LHCN-M2 (cell line): ENCODE results near the gene OLFM1. TPM values are rescaled to one million over a fixed set of nuclear protein-coding genes. Genes with fewer than 3 reads are reported as not detected.
"Not testable (repeated sequence)": the region's sequence is repeated elsewhere in the genome, so short reads cannot be mapped to it uniquely, and the experiment has no call there.

Experiments
- DNase-seq: peaks from one replicate; pipeline ENCODE4 v3.0.0-alpha.2; 2012; ENCODE audit warnings: low read depth
- total RNA-seq: library from RNA; depleted of rRNA; stranded (reverse); fragments of >200 nt; gene quantifications from 2 replicates; pipeline ENCODE4 v1.2.3, GENCODE V29; 2014

The OLFM1 gene
- total RNA-seq, 1 experiment from 2014 or later: not detected

DNA sequence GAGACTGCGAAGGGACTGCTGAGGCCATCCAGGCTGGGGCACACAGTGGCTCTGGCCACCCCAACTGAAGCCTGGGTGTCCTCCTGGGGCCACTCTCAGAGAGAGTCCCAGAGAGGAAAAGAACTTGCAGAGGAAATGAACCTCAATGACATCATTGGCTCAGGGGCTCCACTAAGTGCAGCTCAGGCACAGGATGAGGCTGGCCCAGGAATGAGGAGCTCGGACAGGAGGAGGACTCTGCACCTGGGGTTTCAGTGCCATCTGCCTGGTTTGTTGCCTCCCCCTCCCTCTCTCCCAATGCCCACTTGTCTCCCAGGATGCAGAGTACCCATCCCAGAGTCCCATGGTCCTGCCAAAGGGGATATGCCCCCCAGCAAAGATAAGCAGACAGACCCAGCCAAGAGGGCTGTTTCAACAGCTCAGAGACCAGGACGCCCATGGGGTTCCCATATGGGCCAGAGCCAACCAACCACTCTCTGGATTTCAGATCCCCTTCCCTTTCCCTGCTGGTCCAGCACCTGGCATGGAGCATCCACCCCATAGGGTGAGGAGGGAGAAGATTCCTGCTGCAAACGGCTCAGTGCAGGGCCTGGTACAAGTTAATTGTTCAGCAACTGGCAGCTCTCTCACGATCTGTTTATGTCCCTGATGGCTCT lies 26.9 kb upstream of the OLFM1 start:
- no peak for DNase-seq

DNA sequence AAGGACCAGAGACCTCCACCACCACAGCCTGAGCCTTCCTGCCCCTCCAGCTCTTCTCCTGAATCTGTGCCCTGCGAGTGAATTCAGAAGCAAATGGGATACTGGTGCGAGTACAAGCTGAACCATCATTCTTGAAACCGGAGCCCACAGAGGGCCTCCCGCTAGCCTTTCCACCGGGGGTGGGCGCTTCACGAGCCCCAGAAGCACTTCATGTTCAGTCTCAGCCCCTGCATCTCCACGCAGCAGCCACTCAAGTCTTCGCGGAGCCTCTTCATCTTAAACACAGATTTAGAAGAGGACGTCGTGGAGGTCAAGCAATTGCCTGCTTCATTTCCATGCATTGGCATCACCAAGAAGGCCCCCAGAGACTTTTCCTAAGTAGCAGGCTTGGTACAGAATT lies 26.0 kb upstream of the OLFM1 start:
- DNase-seq: no peak

DNA sequence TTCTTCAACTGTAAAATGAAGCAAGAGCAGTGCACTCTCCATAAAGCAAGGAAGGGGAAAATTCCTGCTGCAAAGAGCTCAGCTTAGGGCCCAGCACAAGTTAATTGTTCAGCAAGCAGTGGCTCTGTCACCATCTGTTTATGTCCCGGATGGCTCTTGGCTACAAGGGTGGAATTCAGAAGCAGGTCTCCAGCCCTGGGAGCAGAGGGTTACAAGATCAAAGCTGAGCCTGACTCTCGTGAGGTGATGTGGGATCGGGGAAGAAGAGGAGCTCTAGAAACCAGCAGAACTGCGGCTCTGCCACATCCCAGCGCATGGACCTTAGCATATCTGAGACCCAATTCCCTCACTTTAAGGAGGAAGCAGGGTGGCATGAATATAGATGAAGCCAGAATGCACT lies 25.2 kb upstream of the OLFM1 start:
- DNase-seq: no peak

DNA sequence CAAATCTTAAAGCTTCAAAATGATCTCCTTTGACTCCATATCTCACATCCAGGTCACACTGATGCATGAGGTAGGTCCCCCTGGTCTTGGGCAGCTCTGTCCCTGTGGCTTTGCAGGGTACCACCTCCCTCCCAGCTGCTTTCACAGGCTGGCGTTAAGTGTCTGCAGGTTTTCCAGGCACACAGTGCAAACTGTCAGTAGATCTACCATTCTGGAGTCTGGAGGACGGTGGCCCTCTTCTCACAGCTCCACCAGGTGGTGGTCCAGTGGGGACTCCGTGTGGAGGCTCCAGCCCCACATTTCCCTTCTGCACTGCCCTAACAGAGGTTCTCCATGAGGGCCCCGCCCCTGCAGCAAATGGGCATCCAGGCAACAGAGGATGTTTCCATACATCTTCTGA lies 24.0 kb upstream of the OLFM1 start:
- not testable (repeated sequence) for DNase-seq

DNA sequence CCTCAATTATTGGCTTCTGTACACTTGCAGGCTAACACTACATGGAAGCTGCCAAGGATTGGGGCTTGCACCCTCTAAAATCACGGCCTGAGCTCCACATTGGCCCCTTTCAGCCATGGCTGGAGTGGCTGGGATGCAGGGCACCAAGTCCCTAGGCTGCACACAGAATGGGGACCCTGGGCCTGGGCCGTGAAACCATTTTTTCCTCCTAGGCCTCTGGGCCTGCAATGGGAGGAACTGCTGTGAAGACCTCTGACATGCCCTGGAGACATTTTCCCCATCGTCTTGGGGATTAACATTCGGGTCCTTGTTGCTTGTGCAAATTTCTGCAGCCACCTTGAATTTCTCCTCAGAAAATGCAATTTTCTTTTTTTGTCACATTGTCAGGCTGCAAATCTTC lies 23.6 kb upstream of the OLFM1 start:
- not testable (repeated sequence) for DNase-seq

DNA sequence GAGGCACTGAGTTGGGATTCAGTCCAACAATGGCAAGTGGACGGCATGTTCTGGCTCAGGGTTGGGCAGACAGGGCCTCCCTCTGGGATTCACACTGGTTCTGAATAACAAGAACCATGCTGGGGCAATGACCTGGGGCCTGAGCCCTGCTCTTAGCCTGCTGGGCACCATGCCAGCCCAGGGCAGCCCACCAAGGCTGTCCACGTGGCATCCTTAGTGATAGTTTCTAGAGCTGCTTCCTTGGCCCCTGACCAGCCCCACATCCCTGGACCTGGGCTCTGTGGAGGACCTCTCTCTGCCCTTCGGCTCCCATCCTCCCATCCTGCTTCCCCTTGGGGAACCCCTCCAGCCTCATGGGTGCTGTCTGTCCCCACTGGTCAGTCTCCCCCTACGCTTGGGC lies 22.3 kb upstream of the OLFM1 start:
- DNase-seq: no peak

DNA sequence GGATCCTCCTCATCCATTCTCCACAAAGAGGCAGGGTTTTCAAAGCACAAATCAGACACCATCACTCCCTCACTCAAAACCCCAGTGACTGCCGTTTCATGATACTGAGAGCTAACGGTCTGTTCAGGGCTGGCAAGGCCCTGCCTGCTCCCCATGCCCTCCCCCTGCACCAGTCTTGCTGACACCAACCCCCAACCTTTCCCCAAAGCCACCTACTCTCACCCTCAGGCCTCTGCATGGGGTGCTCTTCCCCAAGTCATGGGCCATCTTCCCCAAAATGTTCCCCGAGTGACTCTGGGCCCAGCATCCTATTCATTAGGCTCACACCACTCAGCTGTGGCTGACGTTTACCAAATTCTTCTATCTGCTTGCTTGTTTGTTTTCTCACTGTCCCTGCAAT lies 21.7 kb upstream of the OLFM1 start:
- DNase-seq: no peak

DNA sequence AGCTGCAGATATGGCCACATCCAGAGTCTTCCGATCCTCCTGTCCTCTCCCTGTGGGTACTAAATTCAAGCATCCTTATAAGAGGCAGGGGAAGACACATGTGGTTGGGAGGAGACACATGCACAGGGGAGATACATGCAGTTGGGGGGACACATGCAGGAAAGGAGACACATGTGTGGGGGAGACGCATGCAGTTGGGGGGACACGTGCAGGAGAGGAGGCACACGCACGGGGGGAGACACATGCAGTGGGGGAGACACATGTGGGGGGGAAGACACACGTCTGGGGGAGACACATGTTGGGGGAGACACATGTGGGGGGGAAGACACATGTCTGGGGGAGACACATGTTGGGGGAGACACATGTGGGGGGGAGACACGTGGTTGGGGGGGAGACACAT lies 21.2 kb upstream of the OLFM1 start:
- DNase-seq: no peak

DNA sequence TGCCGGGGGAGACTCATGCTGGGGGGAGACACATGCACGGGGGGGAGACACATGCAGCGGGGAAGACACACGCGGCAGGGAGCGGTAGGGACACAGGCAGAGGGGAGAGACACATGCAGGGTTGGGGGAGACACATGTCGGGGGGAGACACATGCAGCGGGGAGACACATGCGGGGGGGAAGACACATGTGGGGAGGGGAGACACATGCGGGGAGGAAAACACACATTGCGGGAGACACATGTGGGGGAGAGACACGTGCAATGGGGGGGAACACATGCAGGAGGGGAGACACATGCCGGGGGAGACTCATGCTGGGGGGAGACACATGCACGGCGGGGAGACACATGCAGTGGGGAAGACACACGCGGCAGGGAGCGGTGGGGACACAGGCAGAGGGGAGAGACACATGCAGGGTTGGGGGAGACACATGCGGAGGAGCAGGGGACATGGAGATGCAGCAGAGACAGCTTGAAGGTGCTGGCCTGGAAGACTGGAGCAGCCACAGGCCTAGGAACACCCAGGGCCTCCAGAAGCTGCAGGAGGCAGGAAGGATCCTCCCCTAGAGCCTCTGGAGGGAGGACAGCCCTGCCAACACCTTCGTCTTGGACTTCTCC lies 20.3 kb upstream of the OLFM1 start:
- no peak for DNase-seq

DNA sequence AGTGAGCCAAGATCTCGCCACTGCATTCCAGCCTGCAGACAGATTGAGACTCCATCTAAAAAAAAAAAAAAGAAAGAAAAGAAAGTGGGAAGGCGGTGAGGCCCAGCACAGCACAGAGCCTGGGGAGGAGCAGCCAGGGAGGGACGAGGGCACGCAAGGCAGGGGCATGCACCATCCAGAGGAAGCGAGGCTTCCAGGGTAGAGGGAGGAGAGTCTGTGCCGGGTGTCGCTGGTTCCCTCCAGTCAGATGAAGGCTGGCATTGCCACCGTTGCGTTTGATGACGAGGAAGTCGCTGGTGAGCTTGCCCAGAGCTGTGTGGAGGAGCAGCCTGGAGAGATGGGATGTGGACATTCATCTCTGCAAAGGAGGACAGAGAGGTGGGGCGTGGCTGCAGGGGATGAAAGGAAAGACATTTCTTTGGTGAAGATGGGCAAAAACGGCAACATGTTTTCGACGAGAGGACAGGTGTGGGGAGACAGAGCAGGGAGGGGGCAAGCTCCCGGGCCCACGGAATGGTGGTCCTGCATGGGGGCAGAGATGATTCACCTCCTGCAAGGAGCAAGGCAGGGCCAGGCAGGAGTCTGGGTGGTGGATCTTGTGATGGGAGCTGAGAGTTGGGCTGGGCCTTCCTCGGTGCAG lies 18.6 kb upstream of the OLFM1 start:
- DNase-seq: no peak

DNA sequence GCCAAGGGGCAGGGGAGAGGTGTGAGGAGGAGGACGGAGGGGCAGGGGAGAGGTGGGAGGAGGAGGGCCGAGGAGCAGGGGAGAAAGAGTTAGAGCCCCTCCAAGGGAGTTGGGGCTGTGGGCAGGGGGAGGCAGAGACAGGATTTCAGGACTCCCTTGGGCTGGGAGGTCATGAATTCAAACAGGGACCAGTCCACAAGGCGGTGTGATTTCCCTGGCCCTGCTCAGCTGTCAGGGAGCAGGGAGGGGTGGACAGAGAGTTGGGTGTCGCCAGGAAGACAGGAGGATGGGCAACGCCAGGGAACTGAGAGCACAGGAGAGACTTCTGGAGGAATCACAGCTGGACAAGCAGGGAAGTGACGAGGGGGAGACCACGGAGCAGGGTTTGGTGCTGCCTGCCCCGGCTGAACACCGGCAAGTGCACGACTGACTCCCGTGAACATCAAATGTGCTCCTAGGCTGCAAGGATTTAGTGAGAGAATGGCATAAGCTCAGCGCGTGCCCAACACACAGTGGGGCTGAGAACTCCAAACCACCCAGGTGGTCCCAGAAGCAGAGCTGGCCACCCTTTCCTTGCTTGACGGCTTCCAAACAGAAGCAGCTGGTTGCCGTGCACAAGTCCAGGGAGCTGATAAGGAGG lies 17.8 kb upstream of the OLFM1 start:
- no peak for DNase-seq

DNA sequence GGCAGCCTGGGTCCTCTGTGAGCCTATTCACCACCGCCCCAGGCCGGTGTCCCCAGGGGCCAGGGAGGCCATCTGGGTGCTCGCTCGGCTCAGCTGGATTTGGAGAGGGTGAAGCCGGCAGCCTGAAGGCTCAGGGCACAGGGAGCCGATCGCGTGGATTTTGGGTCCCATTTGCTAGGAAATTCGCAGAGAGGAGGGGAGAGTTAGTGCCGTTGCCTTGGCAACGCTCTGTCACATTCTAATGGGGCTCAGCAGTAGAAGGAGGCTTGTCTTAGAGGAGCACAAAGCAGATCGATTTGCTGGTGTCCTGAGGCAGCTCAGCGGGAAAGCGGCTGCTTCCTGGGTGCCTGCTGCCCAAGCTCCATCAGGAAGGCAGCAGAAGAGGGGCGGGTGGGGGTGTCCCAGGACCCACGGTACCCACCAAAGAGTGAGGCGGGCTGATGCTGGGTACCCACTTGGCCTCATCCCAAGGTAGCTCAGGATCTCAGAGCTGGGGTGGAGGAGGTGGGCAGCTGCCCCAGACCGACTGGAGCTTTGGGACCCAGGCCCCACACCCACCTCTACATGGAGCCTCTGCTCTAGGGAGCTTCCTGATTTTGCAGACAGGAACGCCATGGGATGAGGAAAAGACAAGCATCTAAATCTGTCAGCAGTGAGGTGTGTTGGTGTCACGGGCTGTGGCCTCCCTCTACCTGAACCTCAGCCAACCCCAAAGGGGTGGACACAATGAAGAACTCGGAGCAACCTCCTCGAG lies 17.1 kb upstream of the OLFM1 start:
- no peak for DNase-seq

DNA sequence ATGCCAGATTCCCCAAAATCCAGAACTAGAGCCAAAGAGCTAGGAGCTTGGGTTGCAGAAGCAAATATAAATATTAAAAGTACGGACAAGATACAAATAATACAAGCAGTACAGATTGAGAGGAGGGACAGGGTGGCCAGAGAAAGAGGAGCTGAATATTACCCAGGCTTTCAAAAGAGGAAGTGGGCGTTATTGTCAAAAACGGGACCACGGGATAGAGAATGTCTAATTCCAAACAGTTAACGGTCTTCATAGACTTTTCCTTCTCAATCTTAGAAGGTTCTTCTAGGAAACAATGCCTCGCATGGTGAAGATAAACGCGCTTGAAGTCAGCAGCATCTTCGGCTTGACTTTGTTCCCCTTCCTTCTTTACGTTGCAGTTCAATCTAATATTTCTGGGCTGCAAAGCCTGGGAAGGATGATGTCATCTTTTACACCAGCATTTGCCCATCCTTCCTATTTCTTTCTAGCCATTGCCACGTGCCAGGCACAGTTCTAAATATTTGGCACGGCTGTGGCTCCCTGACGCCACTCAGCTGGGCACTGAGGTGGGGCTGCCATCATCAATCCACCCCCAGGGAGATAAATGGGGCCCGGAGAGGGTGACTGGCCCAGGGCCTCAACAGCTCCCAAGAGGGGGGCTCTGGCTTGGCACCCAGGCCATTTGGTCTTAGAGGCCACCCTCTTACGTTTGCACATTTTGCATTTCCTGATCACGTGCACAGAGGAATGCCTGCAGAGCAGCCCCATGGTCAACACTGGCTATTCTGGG lies 16.3 kb upstream of the OLFM1 start:
- DNase-seq: no peak

DNA sequence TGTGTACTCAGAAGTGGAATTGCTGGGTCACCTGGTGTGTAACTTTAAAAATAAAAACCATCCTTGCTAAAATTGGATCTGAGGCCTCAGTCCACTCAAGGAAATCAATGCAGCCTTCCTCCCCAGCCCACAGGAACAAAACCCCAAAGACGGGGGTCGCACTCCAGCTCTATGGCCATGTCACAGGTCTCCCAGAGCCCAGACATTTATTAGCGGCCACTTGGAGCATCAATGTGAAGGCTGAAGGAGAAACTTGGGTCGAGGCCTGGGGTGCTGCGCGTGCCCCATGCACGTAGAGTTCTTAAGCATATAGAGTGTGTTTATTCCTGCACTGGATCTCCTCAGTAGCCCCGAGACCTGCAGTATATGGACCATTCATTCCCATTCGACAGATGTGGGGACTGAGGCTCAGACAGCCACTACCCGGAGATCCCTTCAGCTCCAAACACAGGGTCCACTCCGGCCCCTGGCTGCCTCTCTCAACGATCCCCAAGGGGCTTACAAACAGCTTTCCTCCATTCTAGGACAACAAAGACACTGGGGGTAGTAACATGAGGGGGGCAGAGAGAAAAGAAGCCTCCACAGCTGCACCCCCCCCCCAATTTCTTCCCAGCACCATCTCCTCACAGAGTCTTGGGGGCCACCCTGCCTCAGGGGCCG lies 14.3 kb upstream of the OLFM1 start:
- no peak for DNase-seq

DNA sequence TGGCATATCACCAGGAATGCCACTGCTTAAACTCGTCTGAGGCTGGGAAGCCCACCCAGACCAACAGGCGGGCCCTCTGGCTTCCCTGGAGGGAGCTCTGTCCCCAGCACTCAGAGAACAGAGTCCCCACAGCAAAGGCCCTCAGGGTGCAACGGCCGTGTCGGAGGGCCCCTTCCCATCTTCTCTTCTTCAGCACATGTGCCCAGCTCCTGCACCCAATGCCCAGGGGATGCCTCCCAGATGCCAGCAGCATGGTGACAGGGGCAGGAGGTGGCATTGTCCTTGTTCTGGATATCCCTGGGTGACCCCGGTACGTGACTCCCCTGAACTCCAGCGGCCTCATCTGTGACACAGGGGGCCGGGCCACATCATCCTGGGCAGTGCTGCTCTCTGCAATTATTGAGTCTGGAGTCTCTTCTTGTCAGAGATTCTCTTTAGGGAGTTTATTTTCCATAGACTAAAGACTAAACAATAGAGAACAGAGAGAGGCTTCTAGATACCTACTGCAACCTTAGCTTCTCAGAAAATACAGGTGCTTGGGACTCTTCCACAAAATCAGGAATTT lies 13.6 kb upstream of the OLFM1 start:
- DNase-seq: no peak

DNA sequence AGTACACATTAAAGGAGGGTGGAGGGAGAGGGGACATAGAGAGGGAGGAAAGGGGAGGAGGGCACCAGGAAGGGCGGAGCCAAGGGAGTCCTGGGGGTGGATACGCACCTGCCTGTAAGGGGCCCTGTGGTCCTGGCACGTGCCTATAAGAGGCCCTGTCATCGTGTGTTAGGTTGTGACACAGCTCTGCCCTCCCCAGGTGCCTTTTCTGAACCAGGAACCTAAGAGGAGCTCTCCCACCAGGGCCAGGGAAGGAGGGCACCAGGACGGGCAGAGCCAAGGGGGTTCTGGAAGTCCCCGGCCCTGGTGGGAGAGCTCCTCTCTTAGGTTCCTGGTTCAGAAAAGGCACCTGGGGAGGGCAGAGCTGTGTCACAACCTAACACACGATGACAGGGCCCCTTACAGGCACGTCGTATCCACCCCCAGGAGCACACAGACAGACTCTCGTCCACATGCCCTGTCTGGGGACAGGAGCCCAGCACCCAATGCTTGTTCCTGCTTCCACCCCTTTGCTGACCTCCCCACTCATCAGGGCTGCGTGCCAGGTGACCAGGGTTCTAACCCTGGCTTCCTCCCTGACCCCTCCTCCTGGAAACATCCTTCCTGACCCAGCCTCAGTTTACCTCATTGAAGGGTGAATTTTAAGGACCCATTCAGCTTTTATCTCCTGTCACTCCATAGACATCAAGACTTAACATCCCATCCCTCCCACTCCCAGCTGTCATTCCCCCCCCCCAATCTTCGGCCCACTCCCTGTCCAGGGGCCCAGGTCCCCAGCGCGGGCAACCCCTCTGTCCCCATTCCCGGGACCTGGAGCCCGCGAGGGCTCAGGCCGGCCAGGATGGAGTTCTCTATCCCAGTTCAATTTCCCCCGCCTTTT lies 12.9 kb upstream of the OLFM1 start:
- DNase-seq: no peak

DNA sequence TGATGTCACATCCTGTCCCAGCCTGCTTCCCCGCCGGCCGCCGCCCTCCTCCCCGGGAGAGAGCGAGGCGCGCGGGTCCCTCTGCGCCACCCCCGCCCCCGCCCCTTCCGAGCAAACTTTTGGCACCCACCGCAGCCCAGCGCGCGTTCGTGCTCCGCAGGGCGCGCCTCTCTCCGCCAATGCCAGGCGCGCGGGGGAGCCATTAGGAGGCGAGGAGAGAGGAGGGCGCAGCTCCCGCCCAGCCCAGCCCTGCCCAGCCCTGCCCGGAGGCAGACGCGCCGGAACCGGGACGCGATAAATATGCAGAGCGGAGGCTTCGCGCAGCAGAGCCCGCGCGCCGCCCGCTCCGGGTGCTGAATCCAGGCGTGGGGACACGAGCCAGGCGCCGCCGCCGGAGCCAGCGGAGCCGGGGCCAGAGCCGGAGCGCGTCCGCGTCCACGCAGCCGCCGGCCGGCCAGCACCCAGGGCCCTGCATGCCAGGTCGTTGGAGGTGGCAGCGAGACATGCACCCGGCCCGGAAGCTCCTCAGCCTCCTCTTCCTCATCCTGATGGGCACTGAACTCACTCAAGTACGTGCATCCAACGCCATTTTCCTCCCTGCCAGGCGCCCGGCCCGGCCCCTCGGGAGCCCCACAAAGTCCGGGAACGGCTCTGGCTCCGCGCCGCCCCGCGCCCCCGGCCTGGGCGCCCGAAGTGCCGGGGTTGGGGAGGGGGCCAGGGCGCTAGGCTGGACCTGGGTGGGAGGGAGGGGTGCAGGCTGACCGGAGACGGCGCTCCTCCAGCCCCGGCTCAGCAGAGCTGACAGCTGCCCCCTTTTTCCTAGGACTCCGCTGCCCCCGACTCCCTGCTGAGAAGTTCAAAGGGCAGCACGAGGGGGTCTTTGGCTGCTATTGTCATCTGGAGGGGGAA lies 12.0 kb upstream of the OLFM1 start:
- DNase-seq: no peak

DNA sequence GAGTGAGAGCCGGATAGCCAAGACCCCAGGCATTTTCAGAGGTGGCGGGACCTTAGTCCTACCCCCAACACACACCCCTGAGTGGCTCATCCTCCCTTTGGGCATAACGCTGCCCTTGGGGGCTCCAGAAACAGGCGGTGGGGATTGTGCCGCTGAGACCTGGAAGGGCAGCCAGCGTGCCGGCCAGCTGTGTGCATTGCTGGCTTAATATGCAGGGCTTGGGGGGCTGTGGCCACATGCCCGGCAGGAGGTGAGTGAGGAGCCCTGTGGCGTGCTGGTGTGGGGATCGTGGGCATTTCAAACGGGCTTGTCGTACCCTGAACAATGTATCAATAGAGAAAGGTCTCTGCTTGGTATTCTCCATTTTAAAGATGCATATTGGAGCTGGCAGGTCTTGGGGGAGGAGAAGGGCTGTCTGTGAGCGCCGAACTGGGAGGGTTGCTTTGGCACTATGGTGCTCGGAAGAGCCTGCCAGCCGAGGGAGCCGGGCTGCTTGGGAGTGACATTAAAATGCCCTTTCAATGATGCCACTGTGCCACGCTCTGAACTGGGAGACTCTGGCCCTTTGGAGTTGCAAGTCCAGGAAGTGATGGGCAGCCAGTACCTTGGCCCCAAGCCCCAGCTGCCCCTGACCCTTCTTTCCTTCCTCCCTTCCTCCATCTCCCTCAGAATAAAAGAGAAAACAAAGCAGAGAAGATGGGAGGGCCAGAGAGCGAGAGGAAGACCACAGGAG lies 11.2 kb upstream of the OLFM1 start:
- no peak for DNase-seq
